ENCODE results near the gene SKP2. TPM values are rescaled to one million over a fixed set of nuclear protein-coding genes. Genes with fewer than 3 reads are reported as not detected.

Gene SKP2
- total RNA-seq = 91.5 to 94.3 TPM (median 93.8 TPM) in 3 replicates

- peak; percentile 92 to 96 for DNase-seq (ENCODE audit: low spot score in 2 of 2, unreplicated experiment in 2 of 2)
- TF ChIP-seq CTCF (IDR thresholded peaks at IDR 0.05; ENCODE audit: unreplicated experiment) = no peak
- no peaks in the 10 kb centered on the region for H3K27me3 Mint-ChIP-seq (ENCODE audit: low read depth)
- H3K4me3 Mint-ChIP-seq = peak within 1 kb of the TSS; percentile 96
- H3K36me3 Mint-ChIP-seq = peaks cover 4% of the 10 kb centered on the region
- peaks cover 51% of the 10 kb centered on the region for H3K4me1 Mint-ChIP-seq
- H3K27ac Mint-ChIP-seq = peak within 1 kb of the TSS; percentile 96
- H3K9me3 Mint-ChIP-seq = no peaks in the 10 kb centered on the region
Observed at GRCh38 chr5:36151434-36152323, at the start of gene SKP2, which contains the start of gene LMBRD2. SKP2 (plus strand) TSS chr5:36152111; CDS start chr5:36152263, 152 bp downstream. LMBRD2 (minus strand) TSS chr5:36151887; CDS start chr5:36143349, 8,538 bp downstream.

- Mint-ChIP-seq H3K36me3 (peaks cover 23% of the 10 kb centered on the region), H3K9me3 (peaks cover 7% of the 10 kb centered on the region), H3K4me3 (no peak overlapping the region), H3K4me1 (no peaks in the 10 kb centered on the region), H3K27me3 (ENCODE audit: low read depth) (no peaks in the 10 kb centered on the region), H3K27ac (no peak overlapping the region)
- no peak for TF ChIP-seq CTCF (IDR thresholded peaks at IDR 0.05; ENCODE audit: unreplicated experiment)
- no peak for DNase-seq (ENCODE audit: low spot score in 2 of 2, unreplicated experiment in 2 of 2)
Observed at GRCh38 chr5:36105819-36106218, 46.1 kb upstream of the SKP2 start.

DNA sequence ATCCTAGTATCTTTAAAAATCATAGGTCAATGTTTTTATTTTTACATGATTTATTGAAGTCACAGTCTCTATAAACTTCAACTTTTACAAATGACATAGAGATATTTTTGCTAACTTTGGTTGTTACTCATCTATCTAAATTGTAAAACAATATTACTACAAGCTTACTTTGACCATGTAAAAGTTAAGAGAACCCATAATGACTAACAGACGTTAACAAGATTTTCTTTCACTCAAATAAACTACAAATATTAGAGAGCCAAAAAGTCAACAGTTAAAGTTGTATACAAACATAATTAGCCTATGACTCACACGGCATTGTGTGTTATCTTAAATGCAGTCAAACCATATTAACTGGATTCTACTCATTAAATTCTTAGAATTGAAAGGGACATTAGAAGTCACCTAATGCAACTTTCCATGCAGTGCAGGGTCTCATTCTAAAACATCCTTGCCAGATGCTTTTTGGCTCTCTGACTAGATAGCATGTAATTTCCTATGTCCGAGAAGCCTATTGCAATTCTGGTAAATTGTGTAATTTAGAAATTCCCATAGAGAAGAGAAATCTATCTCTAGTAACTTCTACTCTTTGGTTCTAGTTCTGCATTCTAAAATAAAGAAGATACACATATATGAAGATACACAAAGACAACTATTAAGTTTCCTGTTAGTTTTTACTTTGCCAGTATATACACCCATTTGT, 43.0 kb upstream of the SKP2 start:
- no peak for DNase-seq (ENCODE audit: low spot score in 2 of 2, unreplicated experiment in 2 of 2)
- peaks cover 7% of the 10 kb centered on the region for H3K9me3 Mint-ChIP-seq
- H3K36me3 Mint-ChIP-seq = peaks cover 22% of the 10 kb centered on the region
- no peaks in the 10 kb centered on the region for H3K4me1 Mint-ChIP-seq
- H3K27ac Mint-ChIP-seq = no peak overlapping the region
- H3K4me3 Mint-ChIP-seq = no peak overlapping the region
- no peak for TF ChIP-seq CTCF (IDR thresholded peaks at IDR 0.05; ENCODE audit: unreplicated experiment)
- H3K27me3 Mint-ChIP-seq (ENCODE audit: low read depth) = no peaks in the 10 kb centered on the region

DNA sequence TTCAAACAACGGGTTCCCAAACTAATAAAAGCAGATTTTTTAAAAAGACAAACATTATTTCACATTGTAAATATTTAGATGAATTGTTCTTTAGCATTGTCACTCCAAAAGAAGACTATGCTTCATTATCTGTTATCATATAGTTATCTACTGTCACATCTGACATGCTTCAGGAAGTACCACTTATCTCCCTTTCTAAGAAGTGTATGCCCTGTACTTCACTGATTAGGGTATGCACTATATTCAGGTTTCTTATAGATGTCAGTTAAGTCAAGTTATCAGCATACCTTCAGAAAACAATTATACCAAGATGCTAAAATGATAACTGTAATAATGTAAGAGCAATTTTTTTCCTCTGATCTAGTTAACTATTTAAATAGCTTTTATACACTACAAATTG, 40.7 kb upstream of the SKP2 start:
- Mint-ChIP-seq H3K36me3 (peaks cover 18% of the 10 kb centered on the region), H3K4me1 (no peaks in the 10 kb centered on the region), H3K27ac (no peak overlapping the region), H3K27me3 (ENCODE audit: low read depth) (no peaks in the 10 kb centered on the region), H3K4me3 (no peak overlapping the region), H3K9me3 (peaks cover 7% of the 10 kb centered on the region)
- TF ChIP-seq CTCF (IDR thresholded peaks at IDR 0.05; ENCODE audit: unreplicated experiment) = no peak
- no peak for DNase-seq (ENCODE audit: low spot score in 2 of 2, unreplicated experiment in 2 of 2)

DNA sequence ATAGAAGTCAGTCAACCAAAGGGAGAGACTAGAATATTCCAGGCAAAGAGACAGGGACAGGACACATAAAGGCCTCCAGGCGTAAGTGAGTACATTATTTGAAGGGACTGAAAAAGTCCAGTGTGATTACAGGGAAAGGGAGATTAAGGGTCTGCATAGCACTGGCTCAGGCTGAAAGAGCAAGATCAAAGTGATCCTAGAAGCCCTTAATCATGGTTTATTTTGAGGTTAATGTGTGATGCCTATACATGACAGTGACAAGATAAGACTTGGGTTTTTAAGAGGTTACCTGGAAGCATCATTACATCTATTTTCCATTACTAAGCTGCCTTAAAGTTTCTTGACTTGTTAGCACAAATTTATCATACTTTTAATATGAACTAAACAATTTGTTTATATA, 26.0 kb upstream of the SKP2 start:
- no peak for TF ChIP-seq CTCF (IDR thresholded peaks at IDR 0.05; ENCODE audit: unreplicated experiment)
- peaks cover 22% of the 10 kb centered on the region for H3K4me1 Mint-ChIP-seq
- H3K27ac Mint-ChIP-seq = peak overlapping the region; percentile 57
- H3K9me3 Mint-ChIP-seq = peaks cover 10% of the 10 kb centered on the region
- no peak for DNase-seq (ENCODE audit: low spot score in 2 of 2, unreplicated experiment in 2 of 2)
- H3K36me3 Mint-ChIP-seq = peaks cover 29% of the 10 kb centered on the region
- H3K4me3 Mint-ChIP-seq = no peak overlapping the region
- H3K27me3 Mint-ChIP-seq (ENCODE audit: low read depth) = no peaks in the 10 kb centered on the region

Data from mesothelial cell of epicardium (in vitro differentiated cells).